HepG2 (cell line): ENCODE measurements around the gene TH. TPM values are rescaled to one million over a fixed set of nuclear protein-coding genes. Genes with fewer than 3 reads are reported as not detected.

Experiments
- ATAC-seq: fragments of 200-7000 bp; cut with Tn5 transposase; 3 replicates; pipeline ENCODE4 v1.9.1; 2020; ENCODE audit warnings: mild to moderate bottlenecking, moderate library complexity
- BruUV-seq: library from RNA; stranded (reverse); fragments of 400-500 nt; replicated peaks from 2 replicates; lab custom pipeline; 2021; lab: Mats Ljungman, UMichigan
- CTCF ChIA-PET: fragments of 300-600 bp; formaldehyde crosslinking; extraction: SDS; loops from one replicate; lab custom pipeline; 2021; ENCODE audit warnings: low total read pairs, inconsistent platforms, low intra/inter-chr PET ratio; lab: Yijun Ruan, JAX
- POLR2A ChIA-PET: fragments of 350-600 bp; sonication (Branson Sonifier 250); formaldehyde crosslinking; loops from one replicate; lab custom pipeline; 2020; ENCODE audit warnings: antibody characterized with exemption, inconsistent platforms; lab: Yijun Ruan, JAX
- DNase-seq: peaks from one replicate; pipeline ENCODE4 v3.0.0-alpha.2; 2015; ENCODE audit warnings: low spot score
- FAIRE-seq: peaks from 3 replicates; lab custom pipeline; 2011; peaks lifted over from hg19 to GRCh38; lab: Jason Lieb, UNC
- H2AFZ ChIP-seq: one replicate; pipeline ENCODE4 v1.6.1; 2011; ENCODE audit warnings: low read length, inconsistent platforms
- H3K27ac ChIP-seq: fragments of 300-600 bp; 3 replicates; pipeline ENCODE4 v1.8.0; 2011; ENCODE audit warnings: mixed run types, mild to moderate bottlenecking, mixed read lengths, low read length, inconsistent platforms; ENCODE audit not compliant: insufficient read depth; ENCODE audit errors: extremely low read length
- H3K27me3 ChIP-seq, 2 experiments: fragments of 200-600 bp in 1 of 2; 2 replicates in 1 of 2; 3 replicates in 1 of 2; pipeline versions ENCODE4 v1.6.0 to v1.8.0; 2011; ENCODE audit warnings: low read length in 2 of 2, mild to moderate bottlenecking in 2 of 2, moderate library complexity in 2 of 2, inconsistent platforms in 1 of 2; ENCODE audit not compliant: insufficient read depth in 2 of 2, control insufficient read depth in 1 of 2
- H3K36me3 ChIP-seq, 2 experiments: fragments of 200-600 bp in 1 of 2; replicated peaks in 1 of 2; 2 replicates in 1 of 2; 3 replicates in 1 of 2; pipeline versions ENCODE4 v1.5.1 to v1.8.0; 2011; ENCODE audit warnings: low read length in 2 of 2, inconsistent platforms in 1 of 2; ENCODE audit not compliant: insufficient read depth in 2 of 2, control insufficient read depth in 1 of 2
- H3K4me1 ChIP-seq: 2 replicates; pipeline ENCODE4 v1.5.1; 2012; ENCODE audit warnings: low read length, inconsistent platforms; ENCODE audit not compliant: insufficient read depth
- H3K4me2 ChIP-seq: 2 replicates; pipeline ENCODE4 v1.6.0; 2011; ENCODE audit warnings: low read depth, low read length, inconsistent platforms
- H3K4me3 ChIP-seq, 3 experiments: fragments of 200-600 bp in 1 of 3; sonication (generic), shearing (Covaris generic) in 1 of 3; replicated peaks in 1 of 3; 2 replicates each; pipeline ENCODE4 v1.5.1; 2011 to 2016; ENCODE audit warnings: low read length in 3 of 3, inconsistent platforms in 2 of 3, low read depth in 2 of 3, mild to moderate bottlenecking in 2 of 3, control low read depth in 1 of 3, mixed read lengths in 1 of 3; ENCODE audit not compliant: insufficient read depth in 1 of 3
- H3K79me2 ChIP-seq: one replicate; pipeline ENCODE4 v1.6.1; 2011; ENCODE audit warnings: low read length, inconsistent platforms; ENCODE audit not compliant: insufficient read depth
- H3K9ac ChIP-seq: 2 replicates; pipeline ENCODE4 v1.6.0; 2011; ENCODE audit warnings: mild to moderate bottlenecking, low read depth, low read length, inconsistent platforms; ENCODE audit not compliant: insufficient read depth
- H3K9me3 ChIP-seq: 2 replicates; pipeline ENCODE4 v1.5.1; 2012; ENCODE audit warnings: mild to moderate bottlenecking, low read length
- H4K20me1 ChIP-seq: 2 replicates; pipeline ENCODE4 v1.6.0; 2011; ENCODE audit warnings: inconsistent platforms, mild to moderate bottlenecking, low read length, moderate library complexity; ENCODE audit not compliant: insufficient read depth
- FOXJ3 ChIP-seq: sonication (generic); formaldehyde crosslinking; IDR thresholded peaks from 2 replicates; pipeline ENCODE4 v1.4.0; 2020; ENCODE audit warnings: missing genetic modification reagents, mild to moderate bottlenecking, borderline replicate concordance
- GABPB1 ChIP-seq: IDR thresholded peaks from 2 replicates; pipeline ENCODE4 v1.6.1; 2016; ENCODE audit warnings: mild to moderate bottlenecking, missing genetic modification reagents, moderate library complexity, missing compliant biosample characterization
- HNRNPL ChIP-seq: fragments of 200-400 bp; formaldehyde crosslinking; IDR thresholded peaks from 2 replicates; pipeline ENCODE4 v1.6.1; 2017; ENCODE audit warnings: mild to moderate bottlenecking, low read depth, low read length
- HOMEZ ChIP-seq: IDR thresholded peaks from 2 replicates; pipeline ENCODE4 v1.6.1; 2016; ENCODE audit warnings: low read depth
- HOXD1 ChIP-seq: sonication (generic); formaldehyde crosslinking; IDR thresholded peaks from 2 replicates; pipeline ENCODE4 v1.5.0; 2020; ENCODE audit warnings: missing genetic modification reagents
- KDM2A ChIP-seq: sonication (generic); formaldehyde crosslinking; IDR thresholded peaks from 2 replicates; pipeline ENCODE4 v1.4.0; 2020; ENCODE audit warnings: low read depth, missing genetic modification reagents, borderline replicate concordance
- KDM3A ChIP-seq: IDR thresholded peaks from 2 replicates; pipeline ENCODE4 v1.6.1; 2018; ENCODE audit warnings: low read depth, missing compliant biosample characterization
- NBN ChIP-seq: fragments of 450-650 bp; conservative IDR thresholded peaks from 2 replicates; pipeline ENCODE4 v1.6.1; 2017
- PBX3 ChIP-seq: sonication (generic); formaldehyde crosslinking; IDR thresholded peaks from 2 replicates; pipeline ENCODE4 v1.8.1; 2023; ENCODE audit warnings: missing genetic modification reagents, inconsistent platforms, borderline replicate concordance
- TIGD3 ChIP-seq: sonication (generic); formaldehyde crosslinking; IDR thresholded peaks from 2 replicates; pipeline ENCODE4 v1.5.1; 2020; ENCODE audit warnings: mild to moderate bottlenecking, missing genetic modification reagents, borderline replicate concordance
- ZNF331 ChIP-seq: sonication (generic); formaldehyde crosslinking; IDR thresholded peaks from 2 replicates; pipeline ENCODE4 v1.4.0; 2020; ENCODE audit warnings: missing genetic modification reagents
- ZNF333 ChIP-seq: sonication (generic); formaldehyde crosslinking; IDR thresholded peaks from 2 replicates; pipeline ENCODE4 v1.4.0; 2020; ENCODE audit warnings: mild to moderate bottlenecking, missing genetic modification reagents, borderline replicate concordance
- ZNF460 ChIP-seq: sonication (generic); formaldehyde crosslinking; IDR thresholded peaks from 2 replicates; pipeline ENCODE4 v1.5.1; 2020; ENCODE audit warnings: missing genetic modification reagents, mild to moderate bottlenecking, borderline replicate concordance
- ZNF687 ChIP-seq: sonication (generic); formaldehyde crosslinking; IDR thresholded peaks from 2 replicates; pipeline ENCODE4 v1.5.1; 2020; ENCODE audit warnings: mild to moderate bottlenecking, missing genetic modification reagents, moderate library complexity
- WGBS: methylation state at CpG from one replicate; pipeline ENCODE4 v1.1.6; 2017; ENCODE audit warnings: low lambda C conversion rate; 5-methylcytosine and 5-hydroxymethylcytosine counted together
- in situ Hi-C: cut with HindIII; loops from 2 replicates; pipeline ENCODE4 v1.10.0; 2017; ENCODE audit warnings: low pct_unique_long_range_greater_than_20kb; ENCODE audit not compliant: extremely low pct_ligation_motif_present
- intact Hi-C: fragments of 100-400 bp; cut with micrococcal nuclease; formaldehyde crosslinking; loops from one replicate; pipeline ENCODE4 v1.10.0; 2022; ENCODE audit not compliant: unreplicated experiment
- polyA plus RNA-seq, 8 experiments: library from polyadenylated mRNA; depleted of rRNA in 3 of 8; stranded (reverse) in 7 of 8; unstranded in 1 of 8; fragments of >200 nt; fragmentation: Illumina TruSeq in 4 of 8; extraction: Trizol in 4 of 8; gene quantifications; 2 replicates each; pipeline versions ENCODE4 v1.2.1 to v1.2.3, GENCODE V29; 2011 to 2016; ENCODE audit warnings: low read depth in 4 of 8, missing spikeins in 1 of 8, mixed read lengths in 1 of 8; ENCODE audit not compliant: insufficient read depth in 1 of 8
- total RNA-seq, 5 experiments: library from RNA; depleted of rRNA; stranded (reverse); fragments of >200 nt; fragmentation: Illumina TruSeq; extraction: Trizol; gene quantifications; 2 replicates each; pipeline ENCODE4 v1.2.3, GENCODE V29; 2016; ENCODE audit warnings: low read depth in 1 of 5

TH gene
- total and polyA plus RNA-seq, 2 of the 13 experiments (the other 11 are each of a cell fraction or from before 2014, with no cell fraction given), result 0.36 TPM; not detected in 1

DNA sequence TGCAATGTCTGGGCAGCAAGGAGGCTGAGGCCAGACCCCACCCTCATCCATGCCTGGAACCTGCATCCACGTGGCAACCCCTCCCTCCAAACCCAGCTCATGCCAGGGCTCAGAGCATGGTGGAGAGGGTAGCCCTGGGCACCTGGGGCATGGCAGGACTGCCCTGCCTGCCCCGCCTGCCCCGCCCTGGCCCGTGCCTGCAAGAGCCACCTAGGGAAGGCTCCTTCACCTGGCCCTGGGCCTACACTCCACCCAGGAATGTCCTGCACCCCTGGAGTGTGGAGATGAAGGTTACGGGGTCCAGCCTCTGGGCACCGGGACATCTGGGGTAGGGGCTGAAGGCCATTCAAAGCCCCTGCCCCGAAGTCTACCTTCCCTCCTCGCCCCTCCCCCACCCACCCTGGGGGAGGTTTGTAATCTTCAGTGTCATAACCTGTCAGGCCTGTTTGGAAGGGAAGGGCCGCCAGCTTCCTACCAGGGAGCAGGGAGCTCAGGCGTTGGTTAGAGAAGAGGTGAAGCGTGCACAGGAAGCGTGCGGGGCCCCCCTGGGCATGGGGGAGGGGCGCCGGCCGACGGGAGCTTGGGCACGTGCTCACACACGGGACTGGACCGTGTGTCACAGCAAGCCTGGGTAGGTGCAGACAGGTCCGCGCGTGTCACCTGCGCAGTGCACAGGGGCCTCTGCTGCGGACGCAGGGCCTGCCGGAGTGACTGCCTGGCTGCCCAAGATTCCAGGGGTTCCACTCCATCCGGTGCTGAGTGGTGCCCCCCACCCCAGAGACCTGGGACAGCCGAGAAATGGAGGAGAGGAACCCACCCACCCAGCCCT lies 30.7 kb upstream of the TH start (continued):
- TF ChIP-seq GABPB1 (peak; percentile 22; the same call in 1 of the 2 replicates), HOMEZ (no peak), ZNF687 (CRISPR knock-in tag) (peak; percentile 35), HNRNPL (0 out of 2 replicates have a peak, but pooled peaks have one; percentile 59)

GRCh38 chr11:2201542-2201941 lies 29.9 kb upstream of the TH start:
- H3K4me3 ChIP-seq, result no peak overlapping the region
- in situ Hi-C loops (loop anchor here (5.0 to 25.0 kb wide), 2 partner anchors 216 to 536 kb away; no protein-coding TSS in a partner anchor), intact Hi-C loops (no loop called here)
- DNase-seq (no peak), FAIRE-seq (no peak), ATAC-seq (no peak)
- no peaks in the 10 kb centered on the region for H3K27me3 ChIP-seq
- no peak overlapping the region for H3K27ac ChIP-seq
- WGBS, result 100% methylated on average over 1 of the region's 2 CpGs
- ChIA-PET POLR2A (interaction anchor here (3.9 kb wide), 1 partner anchor 11 kb away, joined by 34 read pairs; no protein-coding TSS in a partner anchor), CTCF (no interaction called here)
- H3K36me3 ChIP-seq, result no peaks in the 10 kb centered on the region
- no peak overlapping the region for H3K4me2 ChIP-seq
- H3K9me3 ChIP-seq, result no peaks in the 10 kb centered on the region
- H3K4me1 ChIP-seq, result peaks cover 71% of the 10 kb centered on the region
- no TSS peak for BruUV-seq
- H4K20me1 ChIP-seq, result no peaks in the 10 kb centered on the region
- no peaks in the 10 kb centered on the region for H3K79me2 ChIP-seq
- H3K9ac ChIP-seq, result no peak overlapping the region
- H2AFZ ChIP-seq, result no peak overlapping the region
- no peak for TF ChIP-seq FOXJ3
- no peak for TF ChIP-seq KDM3A (CRISPR knock-in tag)
- TF ChIP-seq ZNF333 (CRISPR knock-in tag), result no peak
- TF ChIP-seq NBN, result no peak
- TF ChIP-seq HOXD1 (CRISPR knock-in tag), result no peak
- no peak for TF ChIP-seq KDM2A (CRISPR knock-in tag)
- no peak for TF ChIP-seq TIGD3
- TF ChIP-seq ZNF460, result no peak
- no peak for TF ChIP-seq ZNF331 (CRISPR knock-in tag)
- no peak for TF ChIP-seq PBX3 (CRISPR knock-in tag)
